SU-DHL-6 (cell line): Measurements from ENCODE around the gene SLC7A10.

Source experiments
- H2AFZ ChIP-seq: fragments of 200-600 bp; sonication (generic); 2 replicates; pipeline ENCODE4 v1.6.1; 2014; ENCODE audit warnings: low read depth, mild to moderate bottlenecking, moderate library complexity, mixed read lengths, antibody characterized with exemption, low read length; ENCODE audit not compliant: severe bottlenecking
- H3F3A ChIP-seq: fragments of 200-600 bp; shearing (Covaris generic); 2 replicates; pipeline ENCODE4 v1.6.0; 2016; ENCODE audit warnings: antibody characterized with exemption, mild to moderate bottlenecking; ENCODE audit not compliant: insufficient read depth
- H3K27ac ChIP-seq: fragments of 200-600 bp; sonication (generic); 2 replicates; pipeline ENCODE4 v1.5.1; 2016; ENCODE audit warnings: low read depth, mild to moderate bottlenecking, low read length, moderate library complexity, mixed read lengths
- H3K27me3 ChIP-seq: fragments of 200-600 bp; sonication (generic), shearing (Covaris generic); 2 replicates; pipeline ENCODE4 v1.6.0; 2014; ENCODE audit warnings: mild to moderate bottlenecking, low read length
- H3K36me3 ChIP-seq: fragments of 200-600 bp; sonication (generic); 2 replicates; pipeline ENCODE4 v1.6.1; 2014; ENCODE audit warnings: mild to moderate bottlenecking, low read length, mixed read lengths
- H3K4me2 ChIP-seq: fragments of 300-600, 200-600 bp; shearing (Covaris generic), sonication (generic); 2 replicates; pipeline ENCODE4 v1.6.0; 2014; ENCODE audit warnings: low read length, low read depth, mild to moderate bottlenecking; ENCODE audit not compliant: poor library complexity, severe bottlenecking
- H3K4me3 ChIP-seq: fragments of 200-600 bp; sonication (generic); 2 replicates; pipeline ENCODE4 v1.5.1; 2014; ENCODE audit warnings: antibody characterized with exemption, low read length, mild to moderate bottlenecking, mixed read lengths; ENCODE audit not compliant: insufficient read depth, poor library complexity, severe bottlenecking
- H3K79me2 ChIP-seq: fragments of 200-600 bp; sonication (generic); 2 replicates; pipeline ENCODE4 v1.6.1; 2014; ENCODE audit warnings: mild to moderate bottlenecking, low read length, moderate library complexity; ENCODE audit not compliant: insufficient read depth
- H3K9ac ChIP-seq: fragments of 200-600 bp; sonication (generic); 2 replicates; pipeline ENCODE4 v1.7.0; 2014; ENCODE audit warnings: mild to moderate bottlenecking, low read length
- H3K9me2 ChIP-seq: fragments of 200-600 bp; sonication (generic); replicated peaks from 2 replicates; pipeline ENCODE4 v1.6.1; 2014; ENCODE audit warnings: low read length; ENCODE audit not compliant: insufficient read depth
- H3K9me3 ChIP-seq: fragments of 200-600 bp; sonication (generic); 2 replicates; pipeline ENCODE4 v1.6.1; 2014; ENCODE audit warnings: low read length, mixed read lengths; ENCODE audit not compliant: insufficient read depth
- H4K20me1 ChIP-seq: fragments of 200-600 bp; sonication (generic); 2 replicates; pipeline ENCODE4 v1.6.1; 2014; ENCODE audit warnings: low read depth, mild to moderate bottlenecking, antibody characterized with exemption, low read length, moderate library complexity, mixed read lengths
- CTCF ChIP-seq: fragments of 200-600 bp; sonication (generic); IDR thresholded peaks from one replicate; pipeline ENCODE4 v1.5.1; 2017; ENCODE audit warnings: antibody characterized with exemption, mild to moderate bottlenecking, low read length, moderate library complexity; ENCODE audit not compliant: insufficient read depth, poor library complexity, severe bottlenecking
- EZH2phosphoT487 ChIP-seq: fragments of 200-600 bp; sonication (generic), shearing (Covaris generic); conservative IDR thresholded peaks from 2 replicates; pipeline ENCODE4 v1.6.1; 2018; ENCODE audit warnings: mild to moderate bottlenecking, antibody characterized with exemption, low read length, moderate library complexity, mixed read lengths

Gene SLC7A10

GRCh38 chr19:33241530-33242101 lies 16.0 kb upstream of the SLC7A10 start:
- no peaks in the 10 kb centered on the region for H3K36me3 ChIP-seq
- 0 out of 2 replicates have a peak, but pooled peaks cover 5% of the 10 kb centered on the region for H3K9me3 ChIP-seq
- H3K4me3 ChIP-seq, result no peak overlapping the region
- H3K4me2 ChIP-seq, result no peak overlapping the region
- no peaks in the 10 kb centered on the region for H4K20me1 ChIP-seq
- H3K9me2 ChIP-seq, result no peaks in the 10 kb centered on the region
- H3K27me3 ChIP-seq, result no peaks in the 10 kb centered on the region
- H2AFZ ChIP-seq, result no peak overlapping the region
- H3K79me2 ChIP-seq, result no peaks in the 10 kb centered on the region
- H3K9ac ChIP-seq, result no peak overlapping the region
- TF ChIP-seq CTCF (peak; percentile 60), EZH2phosphoT487 (no peak)
- H3K27ac ChIP-seq, result no peak overlapping the region
- no peaks in the 10 kb centered on the region for H3F3A ChIP-seq

GRCh38 chr19:33241091-33241529 lies 15.5 kb upstream of the SLC7A10 start:
- Histone ChIP-seq H3F3A (no peaks in the 10 kb centered on the region), H4K20me1 (no peaks in the 10 kb centered on the region), H3K27me3 (no peaks in the 10 kb centered on the region), H3K9me3 (0 out of 2 replicates have a peak, but pooled peaks cover 5% of the 10 kb centered on the region), H2AFZ (no peak overlapping the region), H3K4me2 (no peak overlapping the region), H3K9me2 (no peaks in the 10 kb centered on the region), H3K79me2 (no peaks in the 10 kb centered on the region), H3K9ac (no peak overlapping the region), H3K4me3 (no peak overlapping the region), H3K27ac (no peak overlapping the region), H3K36me3 (no peaks in the 10 kb centered on the region)
- TF ChIP-seq CTCF (no peak), EZH2phosphoT487 (no peak)

GRCh38 chr19:33240181-33240771 lies 14.6 kb upstream of the SLC7A10 start:
- Histone ChIP-seq H2AFZ (no peak overlapping the region), H3K4me3 (no peak overlapping the region), H3K4me2 (no peak overlapping the region), H3F3A (no peaks in the 10 kb centered on the region), H3K27me3 (no peaks in the 10 kb centered on the region), H3K79me2 (no peaks in the 10 kb centered on the region), H4K20me1 (no peaks in the 10 kb centered on the region), H3K9ac (no peak overlapping the region), H3K9me2 (no peaks in the 10 kb centered on the region), H3K36me3 (no peaks in the 10 kb centered on the region), H3K9me3 (0 out of 2 replicates have a peak, but pooled peaks cover 2% of the 10 kb centered on the region), H3K27ac (no peak overlapping the region)
- TF ChIP-seq EZH2phosphoT487 (no peak), CTCF (no peak)
